NCI-H2196 treated with DMSO at 0.1 percent for 48 hours (cell line): ENCODE results near the gene QKI.
"Not testable (repeated sequence)": the region's sequence is repeated elsewhere in the genome, so short reads cannot be mapped to it uniquely, and the experiment has no call there.

ENCODE experiments used
- DNase-seq: peaks from one replicate; lab custom pipeline; 2025; ENCODE audit not compliant: unreplicated experiment; lab: John Stamatoyannopoulos, UW

Gene QKI

GRCh38 chr6:163438298-163438939 lies 23.9 kb downstream of the QKI start:
- DNase-seq, result no peak

GRCh38 chr6:163438940-163439335 lies 24.4 kb downstream of the QKI start:
- DNase-seq, result no peak

- not testable (repeated sequence) for DNase-seq
Measured at GRCh38 chr6:163439390-163439789, 24.9 kb downstream of the QKI start.

GRCh38 chr6:163439997-163440396 lies 25.5 kb downstream of the QKI start:
- no peak for DNase-seq

- DNase-seq, result no peak
Measured at GRCh38 chr6:163442336-163442735, 27.8 kb downstream of the QKI start.

- no peak for DNase-seq
Measured at GRCh38 chr6:163444077-163444476, 29.6 kb downstream of the QKI start.

DNA sequence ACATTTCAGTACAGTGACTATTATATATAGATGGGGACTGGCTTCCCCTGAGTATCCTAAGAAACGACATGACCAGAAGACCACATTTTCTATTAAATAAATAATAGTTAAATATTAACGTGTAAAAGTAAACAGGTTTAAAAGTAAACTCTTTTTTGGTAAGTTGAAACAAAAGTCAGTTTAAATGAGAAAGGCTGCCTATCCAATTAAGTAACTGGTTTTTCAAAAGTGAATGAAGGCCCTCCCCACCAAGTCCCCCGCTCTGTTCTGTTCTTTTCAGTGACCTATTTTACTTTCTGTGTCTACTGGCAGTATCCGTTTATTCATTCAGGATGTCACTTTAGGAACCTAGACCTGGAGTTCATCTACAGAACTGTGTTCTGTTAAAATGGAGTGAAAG lies 32.0 kb downstream of the QKI start:
- DNase-seq, result no peak

DNA sequence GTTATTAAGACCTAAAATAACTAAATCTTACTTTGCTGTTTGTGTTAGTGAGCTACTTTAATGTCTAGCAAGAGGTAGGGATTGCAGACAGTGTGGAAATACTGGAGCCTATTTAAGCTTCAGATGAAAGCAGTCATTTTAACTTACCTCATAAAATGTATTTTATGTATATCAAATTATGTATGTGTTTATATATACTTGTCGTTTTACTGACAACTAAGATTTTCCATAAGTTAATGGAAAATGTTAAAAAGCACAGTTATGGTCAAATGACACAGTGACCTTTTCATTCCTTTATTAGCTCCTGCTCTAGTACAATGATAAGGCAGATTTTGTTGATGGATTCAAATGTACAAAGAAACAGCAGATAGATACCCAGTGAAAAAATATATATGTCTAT lies 34.6 kb downstream of the QKI start:
- no peak for DNase-seq

DNA sequence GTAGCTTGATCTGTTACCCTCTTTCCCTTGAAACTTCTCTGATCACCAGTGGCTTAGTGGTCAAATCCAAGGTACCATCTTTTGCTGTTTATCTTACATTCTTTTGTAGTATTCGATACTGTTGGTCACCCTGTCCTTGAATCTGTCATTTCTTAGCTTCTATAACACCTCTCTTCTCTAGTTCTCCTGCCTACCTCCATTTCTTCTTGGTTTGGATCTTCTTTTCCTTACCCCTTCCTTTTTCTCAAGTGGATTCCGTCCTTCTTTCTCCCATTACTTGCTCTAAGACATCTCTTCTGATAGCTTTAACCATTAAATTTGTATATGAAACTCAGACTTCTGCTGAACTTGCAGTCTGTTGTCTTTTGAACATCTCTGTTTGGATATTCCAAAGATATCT lies 39.9 kb downstream of the QKI start:
- no peak for DNase-seq

GRCh38 chr6:163455552-163455951 lies 41.0 kb downstream of the QKI start:
- no peak for DNase-seq

GRCh38 chr6:163457637-163458561 lies 43.4 kb downstream of the QKI start:
- no peak for DNase-seq

- no peak for DNase-seq
Measured at GRCh38 chr6:163459007-163459406, 44.5 kb downstream of the QKI start.

DNA sequence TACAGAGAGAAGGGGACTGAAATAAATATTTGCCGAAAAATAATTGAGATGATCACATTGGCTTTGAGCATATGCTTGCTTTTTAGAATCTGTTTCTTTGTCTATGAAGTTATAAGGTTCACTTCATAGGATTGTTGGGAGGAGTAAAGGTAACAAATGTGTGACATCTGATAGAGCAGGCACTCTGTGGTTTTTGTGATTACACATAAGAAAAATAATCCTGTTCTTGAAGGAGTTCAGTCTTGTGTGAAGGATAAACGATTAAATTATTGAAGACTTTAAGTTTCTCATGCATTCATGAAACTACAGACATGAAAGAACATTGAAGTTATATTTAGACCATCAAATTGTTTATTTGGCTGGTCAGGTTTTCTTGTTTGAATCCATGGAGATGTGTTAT lies 45.0 kb downstream of the QKI start:
- no peak for DNase-seq

DNA sequence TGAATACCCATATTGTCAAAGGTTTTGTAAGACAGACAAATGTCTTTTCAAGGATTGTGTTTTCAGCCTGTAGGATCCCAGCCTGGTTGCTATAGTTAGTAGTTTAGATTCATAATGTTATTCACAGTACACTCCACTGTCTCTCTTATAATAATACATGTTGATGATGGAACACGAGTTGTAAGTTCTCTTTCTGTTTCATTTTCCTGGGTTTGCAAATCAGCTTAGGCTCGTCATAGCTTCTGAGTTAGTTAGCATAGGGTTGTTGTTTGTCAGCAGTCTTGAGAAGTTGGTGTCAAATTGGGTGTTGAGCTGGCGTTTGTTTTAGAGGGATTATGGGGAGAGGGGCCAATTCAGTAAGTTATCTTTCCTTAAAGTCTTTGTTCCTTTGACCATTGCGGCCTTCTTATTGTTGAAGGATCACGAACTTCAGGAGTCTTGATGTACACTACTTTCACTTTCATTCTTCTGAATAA lies 45.8 kb downstream of the QKI start:
- DNase-seq, result no peak

- DNase-seq, result no peak
Measured at GRCh38 chr6:163461696-163462095, 47.2 kb downstream of the QKI start.

DNA sequence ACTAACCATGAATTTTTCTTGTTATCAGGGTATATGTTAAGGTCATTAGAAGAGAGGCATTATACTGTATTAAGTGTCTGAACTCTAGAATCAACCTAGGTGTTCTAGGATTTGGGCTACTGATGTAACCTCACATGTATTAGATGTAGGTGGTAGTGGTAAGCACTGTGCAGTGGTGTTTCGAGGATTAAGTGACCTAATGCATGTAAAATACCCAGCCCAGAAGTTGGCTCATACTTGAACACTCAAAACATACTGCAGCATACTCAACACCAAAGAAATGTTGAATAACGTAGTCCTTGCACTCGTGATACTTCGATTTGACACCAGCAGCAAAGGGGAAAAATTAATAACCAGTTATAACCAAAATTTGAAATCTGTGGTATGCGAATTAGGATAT lies 48.7 kb downstream of the QKI start:
- DNase-seq, result no peak

DNA sequence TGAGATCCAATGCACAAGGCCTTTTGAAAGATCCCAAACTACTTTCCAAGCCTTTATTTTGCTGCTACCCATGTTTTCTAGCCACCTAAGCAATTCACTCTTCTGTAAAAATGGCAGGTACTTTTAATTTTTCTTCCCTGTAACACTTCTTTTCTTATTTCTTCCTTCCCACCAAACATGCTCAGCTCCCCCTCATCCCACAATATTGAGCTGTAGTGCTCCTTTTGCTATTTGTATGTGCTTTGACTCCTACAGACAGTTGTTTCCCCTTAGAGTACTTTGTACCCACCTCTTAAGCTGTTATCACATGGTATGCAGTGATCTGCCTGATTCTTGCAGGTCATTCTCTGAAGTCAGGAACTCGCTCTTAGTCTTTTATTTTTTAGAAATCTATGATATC lies 49.3 kb downstream of the QKI start:
- DNase-seq, result no peak

GRCh38 chr6:163466839-163467390 lies 52.4 kb downstream of the QKI start:
- DNase-seq, result no peak

- DNase-seq, result no peak
Measured at GRCh38 chr6:163468738-163469137, 54.2 kb downstream of the QKI start.

- no peak for DNase-seq
Measured at GRCh38 chr6:163469459-163469985, 55.0 kb downstream of the QKI start.

DNA sequence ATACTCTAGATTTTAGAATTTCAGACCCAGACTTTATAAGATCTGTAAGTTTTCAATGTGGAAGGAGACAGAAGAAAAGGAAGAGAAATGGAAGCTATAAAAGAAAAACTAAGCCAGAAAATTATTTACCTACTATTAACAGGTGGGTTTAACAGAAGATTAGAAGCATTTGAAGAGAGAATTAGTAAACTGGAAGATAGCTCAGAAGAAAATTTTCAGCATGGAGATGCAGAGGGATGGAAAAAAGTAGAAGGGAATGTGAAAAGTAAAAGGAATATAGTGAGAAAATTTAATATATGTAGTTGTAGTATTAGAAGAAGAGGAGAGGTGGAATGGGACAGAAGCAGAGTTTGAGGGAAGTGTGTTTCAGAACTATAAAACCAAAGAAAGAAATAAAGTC lies 56.1 kb downstream of the QKI start:
- DNase-seq, result no peak

DNA sequence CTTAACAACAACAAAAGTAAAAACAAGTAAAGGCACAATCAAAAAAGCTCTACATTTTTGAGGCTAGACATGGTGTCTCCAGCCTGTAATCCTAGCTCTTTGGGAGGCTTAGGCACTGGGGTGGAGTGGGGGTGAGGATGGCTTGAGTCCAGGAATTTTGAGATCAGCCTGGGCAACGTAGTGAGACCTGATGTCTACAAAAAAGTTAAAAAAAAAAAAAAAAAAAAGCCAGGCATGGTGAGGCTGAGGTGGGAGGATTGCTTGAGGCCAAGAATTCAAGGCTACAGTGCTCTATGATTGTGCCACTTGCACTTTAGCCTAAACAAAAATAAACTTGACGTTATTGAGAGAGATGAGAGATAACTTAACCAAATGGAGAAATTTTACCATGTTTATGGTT lies 60.1 kb downstream of the QKI start:
- DNase-seq, result no peak
